Panc1 (cell line): ENCODE data around the gene SUPT20HL2.

Experiments
- POLR2AphosphoS5 ChIP-seq: IDR thresholded peaks from 2 replicates; pipeline ENCODE4 v1.6.1; 2012; ENCODE audit warnings: mild to moderate bottlenecking, low read depth, low read length, moderate library complexity
- SIN3A ChIP-seq: IDR thresholded peaks from 2 replicates; pipeline ENCODE4 v1.6.1; 2012; ENCODE audit warnings: low read depth, mild to moderate bottlenecking, low read length, moderate library complexity, borderline replicate concordance; ENCODE audit not compliant: insufficient read depth
- TCF7L2 ChIP-seq: IDR thresholded peaks from 2 replicates; pipeline ENCODE4 v1.6.1; 2011; ENCODE audit warnings: mild to moderate bottlenecking, low read depth, low read length, inconsistent platforms
- TF ChIP-seq, protein P1 (sequence below): fragments of 450-650 bp; IDR thresholded peaks from 2 replicates; pipeline ENCODE4 v1.5.1; 2017; ENCODE audit warnings: mild to moderate bottlenecking
- TF ChIP-seq, protein P2 (sequence below), 2 experiments: IDR thresholded peaks; 2 replicates each; pipeline ENCODE4 v1.6.1; 2011 to 2012; ENCODE audit warnings: low read depth in 2 of 2, control low read depth in 1 of 2, low read length in 1 of 2, mild to moderate bottlenecking in 1 of 2, moderate library complexity in 1 of 2; ENCODE audit not compliant: insufficient read depth in 1 of 2

DNA sequence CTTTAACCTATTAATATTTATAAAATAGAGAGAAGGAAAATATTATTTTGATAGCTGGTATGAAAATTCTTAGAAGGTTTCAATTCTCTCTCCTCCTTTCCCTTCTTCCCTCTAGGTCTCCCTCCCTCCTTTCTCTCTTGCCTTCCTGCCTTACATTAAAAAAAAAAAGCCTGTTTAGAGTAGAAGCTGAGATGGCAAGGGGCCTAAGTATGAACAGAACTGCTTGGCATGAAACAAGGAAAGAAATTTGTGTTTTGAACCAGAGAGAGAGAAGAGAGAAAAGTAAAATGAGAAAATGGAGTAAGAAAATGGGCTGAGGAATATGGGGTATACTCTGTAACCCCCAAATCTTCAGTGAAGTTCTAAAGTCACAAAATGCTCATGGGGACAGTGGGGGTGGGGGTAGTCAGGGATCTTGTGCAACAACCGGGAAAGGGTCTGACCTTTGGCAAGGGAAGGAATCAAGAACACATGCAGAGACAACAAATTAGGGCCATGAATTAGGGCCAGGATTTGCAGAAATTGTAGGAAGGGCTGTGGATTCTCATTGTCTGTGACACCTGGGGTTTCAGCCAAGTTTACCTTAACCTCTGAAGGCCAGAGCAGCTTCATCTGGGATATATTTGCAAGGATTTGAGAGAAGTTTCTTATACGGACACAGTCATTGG, 30.6 kb downstream of the SUPT20HL2 start:
- TF ChIP-seq, protein P1, sequence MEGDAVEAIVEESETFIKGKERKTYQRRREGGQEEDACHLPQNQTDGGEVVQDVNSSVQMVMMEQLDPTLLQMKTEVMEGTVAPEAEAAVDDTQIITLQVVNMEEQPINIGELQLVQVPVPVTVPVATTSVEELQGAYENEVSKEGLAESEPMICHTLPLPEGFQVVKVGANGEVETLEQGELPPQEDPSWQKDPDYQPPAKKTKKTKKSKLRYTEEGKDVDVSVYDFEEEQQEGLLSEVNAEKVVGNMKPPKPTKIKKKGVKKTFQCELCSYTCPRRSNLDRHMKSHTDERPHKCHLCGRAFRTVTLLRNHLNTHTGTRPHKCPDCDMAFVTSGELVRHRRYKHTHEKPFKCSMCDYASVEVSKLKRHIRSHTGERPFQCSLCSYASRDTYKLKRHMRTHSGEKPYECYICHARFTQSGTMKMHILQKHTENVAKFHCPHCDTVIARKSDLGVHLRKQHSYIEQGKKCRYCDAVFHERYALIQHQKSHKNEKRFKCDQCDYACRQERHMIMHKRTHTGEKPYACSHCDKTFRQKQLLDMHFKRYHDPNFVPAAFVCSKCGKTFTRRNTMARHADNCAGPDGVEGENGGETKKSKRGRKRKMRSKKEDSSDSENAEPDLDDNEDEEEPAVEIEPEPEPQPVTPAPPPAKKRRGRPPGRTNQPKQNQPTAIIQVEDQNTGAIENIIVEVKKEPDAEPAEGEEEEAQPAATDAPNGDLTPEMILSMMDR, result no peak
- no peak for TF ChIP-seq POLR2AphosphoS5
- TF ChIP-seq, protein P2, sequence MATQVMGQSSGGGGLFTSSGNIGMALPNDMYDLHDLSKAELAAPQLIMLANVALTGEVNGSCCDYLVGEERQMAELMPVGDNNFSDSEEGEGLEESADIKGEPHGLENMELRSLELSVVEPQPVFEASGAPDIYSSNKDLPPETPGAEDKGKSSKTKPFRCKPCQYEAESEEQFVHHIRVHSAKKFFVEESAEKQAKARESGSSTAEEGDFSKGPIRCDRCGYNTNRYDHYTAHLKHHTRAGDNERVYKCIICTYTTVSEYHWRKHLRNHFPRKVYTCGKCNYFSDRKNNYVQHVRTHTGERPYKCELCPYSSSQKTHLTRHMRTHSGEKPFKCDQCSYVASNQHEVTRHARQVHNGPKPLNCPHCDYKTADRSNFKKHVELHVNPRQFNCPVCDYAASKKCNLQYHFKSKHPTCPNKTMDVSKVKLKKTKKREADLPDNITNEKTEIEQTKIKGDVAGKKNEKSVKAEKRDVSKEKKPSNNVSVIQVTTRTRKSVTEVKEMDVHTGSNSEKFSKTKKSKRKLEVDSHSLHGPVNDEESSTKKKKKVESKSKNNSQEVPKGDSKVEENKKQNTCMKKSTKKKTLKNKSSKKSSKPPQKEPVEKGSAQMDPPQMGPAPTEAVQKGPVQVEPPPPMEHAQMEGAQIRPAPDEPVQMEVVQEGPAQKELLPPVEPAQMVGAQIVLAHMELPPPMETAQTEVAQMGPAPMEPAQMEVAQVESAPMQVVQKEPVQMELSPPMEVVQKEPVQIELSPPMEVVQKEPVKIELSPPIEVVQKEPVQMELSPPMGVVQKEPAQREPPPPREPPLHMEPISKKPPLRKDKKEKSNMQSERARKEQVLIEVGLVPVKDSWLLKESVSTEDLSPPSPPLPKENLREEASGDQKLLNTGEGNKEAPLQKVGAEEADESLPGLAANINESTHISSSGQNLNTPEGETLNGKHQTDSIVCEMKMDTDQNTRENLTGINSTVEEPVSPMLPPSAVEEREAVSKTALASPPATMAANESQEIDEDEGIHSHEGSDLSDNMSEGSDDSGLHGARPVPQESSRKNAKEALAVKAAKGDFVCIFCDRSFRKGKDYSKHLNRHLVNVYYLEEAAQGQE (IDR thresholded peaks at IDR 0.05; ENCODE audit: insufficient read depth in 1 of 2, low read depth in 2 of 2, low read length in 1 of 2), result no peak
- no peak for TF ChIP-seq SIN3A
- TF ChIP-seq TCF7L2, result no peak
